ENCODE data around the gene PRDX5. TPM values are rescaled to one million over a fixed set of nuclear protein-coding genes. Genes with fewer than 3 reads are reported as not detected.

PRDX5 gene
- total and polyA plus RNA-seq, 2 experiments from 2014 or later: 212 to 312 TPM

- Mint-ChIP-seq H3K4me3 (no peak overlapping the region), H3K27ac (no peak overlapping the region), H3K36me3 (ENCODE audit: low read depth) (peaks cover 30% of the 10 kb centered on the region), H3K27me3 (ENCODE audit: insufficient read depth, low read depth, poor library complexity) (peaks cover 23% of the 10 kb centered on the region), H3K9me3 (no peaks in the 10 kb centered on the region), H3K4me1 (peaks cover 13% of the 10 kb centered on the region)
- ATAC-seq: no peak
- Histone ChIP-seq H3K27ac (ENCODE audit: low read depth) (no peak overlapping the region), H3K4me1 (ENCODE audit: insufficient read depth) (peaks cover 11% of the 10 kb centered on the region), H3K4me2 (no peak overlapping the region), H3F3A (replicated peaks; ENCODE audit: low read depth) (0 out of 2 replicates have a peak, but pooled peaks cover 11% of the 10 kb centered on the region), H4K20me1 (replicated peaks; ENCODE audit: insufficient read depth) (no peaks in the 10 kb centered on the region; the same call in 1 of the 2 replicates), H3K79me2 (replicated peaks; ENCODE audit: insufficient read depth) (no peaks in the 10 kb centered on the region), H3K9me2 (ENCODE audit: insufficient read depth) (no peaks in the 10 kb centered on the region), H2AFZ (no peak overlapping the region), H3K27me3 (ENCODE audit: insufficient read depth) (peaks cover 10% of the 10 kb centered on the region; the same call in 1 of the 2 replicates), H3K4me3 (no peak overlapping the region), H3K36me3 (ENCODE audit: insufficient read depth) (no peaks in the 10 kb centered on the region)
- DNase-seq (ENCODE audit: low spot score): no peak
- TF ChIP-seq JUNB (IDR thresholded peaks at IDR 0.05; ENCODE audit: unreplicated experiment): no peak
- TF ChIP-seq NANOG (IDR thresholded peaks at IDR 0.05; ENCODE audit: borderline replicate concordance): no peak
- TF ChIP-seq ZNF331 (CRISPR knock-in tag; IDR thresholded peaks at IDR 0.05; ENCODE audit: low read depth): no peak
- TF ChIP-seq REST (IDR thresholded peaks at IDR 0.05; ENCODE audit: unreplicated experiment): no peak
- no peak for TF ChIP-seq CTCF (conservative IDR thresholded peaks at IDR 0.05; ENCODE audit: low read depth in 2 of 2)
These were observed 46.5 kb downstream of the PRDX5 start for GRCh38 chr11:64364435-64364834.

DNA sequence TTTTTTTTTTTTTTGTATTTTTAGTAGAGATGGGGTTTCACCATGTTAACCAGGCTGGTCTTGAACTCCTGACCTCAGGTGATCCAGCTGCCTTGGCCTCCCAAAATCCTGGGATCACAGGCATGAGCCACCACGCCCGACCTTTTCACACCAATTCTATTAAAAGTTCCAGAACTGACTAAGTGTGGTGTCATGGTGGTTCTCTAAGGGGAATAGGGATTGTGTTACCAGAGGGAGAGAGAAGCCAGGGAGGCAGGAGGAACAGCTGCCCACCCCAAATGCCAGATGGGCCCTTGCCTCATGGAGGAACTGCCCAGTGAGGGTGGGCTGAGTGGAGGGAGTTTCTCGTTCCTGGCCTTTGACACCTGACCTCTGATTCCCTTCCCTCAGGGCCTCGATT lies 47.0 kb downstream of the PRDX5 start:
- Mint-ChIP-seq H3K9me3 (no peaks in the 10 kb centered on the region), H3K27me3 (ENCODE audit: insufficient read depth, low read depth, poor library complexity) (peaks cover 20% of the 10 kb centered on the region), H3K4me3 (no peak overlapping the region), H3K27ac (no peak overlapping the region), H3K36me3 (ENCODE audit: low read depth) (peaks cover 32% of the 10 kb centered on the region), H3K4me1 (peaks cover 10% of the 10 kb centered on the region)
- H3K27me3 ChIP-seq (ENCODE audit: insufficient read depth): peaks cover 6% of the 10 kb centered on the region; the same call in 1 of the 2 replicates
- H3F3A ChIP-seq (replicated peaks; ENCODE audit: low read depth): 0 out of 2 replicates have a peak, but pooled peaks cover 11% of the 10 kb centered on the region
- no peak for DNase-seq (ENCODE audit: low spot score)
- H3K4me2 ChIP-seq: no peak overlapping the region
- no peaks in the 10 kb centered on the region for H3K36me3 ChIP-seq (ENCODE audit: insufficient read depth)
- no peak for ATAC-seq
- peaks cover 11% of the 10 kb centered on the region for H3K4me1 ChIP-seq (ENCODE audit: insufficient read depth)
- H3K27ac ChIP-seq (ENCODE audit: low read depth): no peak overlapping the region
- no peaks in the 10 kb centered on the region for H3K9me2 ChIP-seq (ENCODE audit: insufficient read depth)
- no peak overlapping the region for H3K4me3 ChIP-seq
- H4K20me1 ChIP-seq (replicated peaks; ENCODE audit: insufficient read depth): no peaks in the 10 kb centered on the region; the same call in 1 of the 2 replicates
- H3K79me2 ChIP-seq (replicated peaks; ENCODE audit: insufficient read depth): no peaks in the 10 kb centered on the region
- H2AFZ ChIP-seq: no peak overlapping the region
- TF ChIP-seq EZH2 (IDR thresholded peaks at IDR 0.05; ENCODE audit: low read depth, unreplicated experiment): no peak
- no peak for TF ChIP-seq STAT1 (IDR thresholded peaks at IDR 0.05; ENCODE audit: unreplicated experiment)
- no peak for TF ChIP-seq ETS1 (IDR thresholded peaks at IDR 0.05)
- TF ChIP-seq JUNB (IDR thresholded peaks at IDR 0.05; ENCODE audit: unreplicated experiment): no peak
- TF ChIP-seq REST (IDR thresholded peaks at IDR 0.05; ENCODE audit: unreplicated experiment): no peak
